HG03108 (cell line): ENCODE data around the gene MRPS21.
"Not testable (repeated sequence)": the region's sequence is repeated elsewhere in the genome, so short reads cannot be mapped to it uniquely, and the experiment has no call there.

Source experiments
- ATAC-seq: cut with Tn5 transposase; IDR thresholded peaks from one replicate; pipeline ENCODE4 v1.9.1; 2021; ENCODE audit warnings: moderate library complexity; ENCODE audit not compliant: unreplicated experiment

Gene MRPS21

GRCh38 chr1:150281221-150281757 is 12.4 kb upstream of the MRPS21 start:
- no peak for ATAC-seq

GRCh38 chr1:150281758-150282557 is 11.7 kb upstream of the MRPS21 start, which contains the start of gene CIART:
Gene CIART, plus strand, starts transcription at chr1:150282554. Its CDS starts 714 bp downstream, at chr1:150283268.
- peak; percentile 51 for ATAC-seq

- no peak for ATAC-seq
These were observed 11.1 kb upstream of the MRPS21 start for GRCh38 chr1:150282558-150282958.

GRCh38 chr1:150283260-150283659 is 10.4 kb upstream of the MRPS21 start:
- no peak for ATAC-seq

- no peak for ATAC-seq
These were observed 5.3 kb upstream of the MRPS21 start for GRCh38 chr1:150288382-150288781.

GRCh38 chr1:150288822-150289221 is 4.8 kb upstream of the MRPS21 start:
- no peak for ATAC-seq

- no peak for ATAC-seq
These were observed 1.8 kb downstream of the MRPS21 start for GRCh38 chr1:150295476-150295875.

- ATAC-seq: no peak
These were observed 6.1 kb downstream of the MRPS21 start for GRCh38 chr1:150299716-150300115.

- no peak for ATAC-seq
These were observed 8.7 kb downstream of the MRPS21 start for GRCh38 chr1:150302338-150302737.

- no peak for ATAC-seq
These were observed 9.2 kb downstream of the MRPS21 start for GRCh38 chr1:150302902-150303301.

GRCh38 chr1:150308585-150308984 is 14.9 kb downstream of the MRPS21 start:
- not testable (repeated sequence) for ATAC-seq

- ATAC-seq: no peak
These were observed 16.3 kb downstream of the MRPS21 start for GRCh38 chr1:150309758-150310508.

GRCh38 chr1:150311762-150312161 is 18.1 kb downstream of the MRPS21 start:
- no peak for ATAC-seq

GRCh38 chr1:150314691-150315090 is 21.0 kb downstream of the MRPS21 start:
- not testable (repeated sequence) for ATAC-seq

- ATAC-seq: no peak
These were observed 27.0 kb downstream of the MRPS21 start for GRCh38 chr1:150320667-150320978.

- no peak for ATAC-seq
These were observed 28.1 kb downstream of the MRPS21 start for GRCh38 chr1:150321826-150322166.

GRCh38 chr1:150322310-150322709 is 28.6 kb downstream of the MRPS21 start:
- no peak for ATAC-seq

- ATAC-seq: no peak
These were observed 39.1 kb downstream of the MRPS21 start for GRCh38 chr1:150332651-150333290.

- ATAC-seq: no peak
These were observed 52.7 kb downstream of the MRPS21 start for GRCh38 chr1:150346316-150346715.

GRCh38 chr1:150352866-150353265 is 59.2 kb downstream of the MRPS21 start:
- no peak for ATAC-seq
